ENCODE measurements around the gene NRTN. TPM values are rescaled to one million over a fixed set of nuclear protein-coding genes. Genes with fewer than 3 reads are reported as not detected.

Gene NRTN
- total and polyA plus RNA-seq, 2 donors (not counting 3 experiments of a cell fraction or from before 2014, with no cell fraction given), result 0.41 TPM; not detected in 1

GRCh38 chr19:5850189-5850588, 45.3 kb downstream of the NRTN start:
- DNase-seq (ENCODE audit: low read depth, low spot score) (no peak), FAIRE-seq (no peak)
- Histone ChIP-seq H3K4me3 (replicated peaks in 1 of 3; ENCODE audit: insufficient read depth in 1 of 3, low read depth in 1 of 3, low read length in 3 of 3) (no peak overlapping the region), H3K27ac (ENCODE audit: insufficient read depth, low read depth, low read length) (no peak overlapping the region), H3K27me3 (ENCODE audit: control insufficient read depth in 2 of 2, insufficient read depth in 2 of 2, low read length in 2 of 2) (no peaks in the 10 kb centered on the region), H2AFZ (ENCODE audit: low read depth, low read length) (no peak overlapping the region), H3K9ac (replicated peaks; ENCODE audit: extremely low read depth, insufficient read depth, low read length) (no peak overlapping the region), H3K9me3 (replicated peaks; ENCODE audit: control insufficient read depth, insufficient read depth, low read length) (no peaks in the 10 kb centered on the region), H3K36me3 (ENCODE audit: control insufficient read depth in 2 of 2, extremely low read depth in 1 of 2, insufficient read depth in 2 of 2, low read length in 2 of 2) (no peaks in the 10 kb centered on the region), H3K4me1 (ENCODE audit: control insufficient read depth, extremely low read depth, insufficient read depth, low read length) (no peaks in the 10 kb centered on the region), H3K79me2 (ENCODE audit: control insufficient read depth, insufficient read depth, low read length) (no peaks in the 10 kb centered on the region), H3K4me2 (ENCODE audit: insufficient read depth, low read length) (no peak overlapping the region), H3K9me1 (replicated peaks; ENCODE audit: control insufficient read depth, extremely low read depth, insufficient read depth, low read length) (no peaks in the 10 kb centered on the region), H4K20me1 (replicated peaks; ENCODE audit: control insufficient read depth, extremely low read depth, insufficient read depth, low read length) (no peaks in the 10 kb centered on the region)
- TF ChIP-seq POLR2AphosphoS5 (IDR thresholded peaks at IDR 0.05; ENCODE audit: insufficient read depth, low read depth, low read length), result no peak
- TF ChIP-seq FOS (IDR thresholded peaks at IDR 0.05; ENCODE audit: borderline replicate concordance, insufficient read depth, low read length), result no peak
- TF ChIP-seq EZH2 (IDR thresholded peaks at IDR 0.05; ENCODE audit: borderline replicate concordance, low read depth, low read length, severe bottlenecking), result no peak
- TF ChIP-seq GATA2 (IDR thresholded peaks at IDR 0.05; ENCODE audit: insufficient read depth, insufficient read length, low read depth, low read length), result no peak
- TF ChIP-seq, protein P1, sequence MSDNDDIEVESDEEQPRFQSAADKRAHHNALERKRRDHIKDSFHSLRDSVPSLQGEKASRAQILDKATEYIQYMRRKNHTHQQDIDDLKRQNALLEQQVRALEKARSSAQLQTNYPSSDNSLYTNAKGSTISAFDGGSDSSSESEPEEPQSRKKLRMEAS (IDR thresholded peaks at IDR 0.05; ENCODE audit: insufficient read depth, insufficient read length), result no peak
- TF ChIP-seq CTCF (IDR thresholded peaks at IDR 0.05; ENCODE audit: extremely low read depth in 1 of 2, insufficient read depth in 1 of 2, low read depth in 1 of 2, low read length in 2 of 2), result no peak
- TF ChIP-seq MYC (IDR thresholded peaks at IDR 0.05; ENCODE audit: low read depth, low read length), result no peak
- TF ChIP-seq JUN (IDR thresholded peaks at IDR 0.05; ENCODE audit: borderline replicate concordance, insufficient read depth, insufficient read length, low read depth), result no peak
- no peak for TF ChIP-seq POLR2A (IDR thresholded peaks at IDR 0.05; ENCODE audit: low read depth, low read length)
- ChIA-PET CTCF (no interaction called here), POLR2A (no interaction called here)
- intact Hi-C loops (cut with micrococcal nuclease), result no loop called here
- no TSS peak for BruUV-seq (replicated peaks)
- dilution Hi-C loops (cut with MboI; ENCODE audit: extremely low pct_ligation_motif_present, low sequenced_read_pairs), result no loop called here

Measured in endothelial cell of umbilical vein (primary cell).